ENCODE data around the gene RBM33. TPM values are rescaled to one million over a fixed set of nuclear protein-coding genes. Genes with fewer than 3 reads are reported as not detected.

Gene RBM33
- polyA plus RNA-seq, 1 donor: 44.2 TPM

DNA sequence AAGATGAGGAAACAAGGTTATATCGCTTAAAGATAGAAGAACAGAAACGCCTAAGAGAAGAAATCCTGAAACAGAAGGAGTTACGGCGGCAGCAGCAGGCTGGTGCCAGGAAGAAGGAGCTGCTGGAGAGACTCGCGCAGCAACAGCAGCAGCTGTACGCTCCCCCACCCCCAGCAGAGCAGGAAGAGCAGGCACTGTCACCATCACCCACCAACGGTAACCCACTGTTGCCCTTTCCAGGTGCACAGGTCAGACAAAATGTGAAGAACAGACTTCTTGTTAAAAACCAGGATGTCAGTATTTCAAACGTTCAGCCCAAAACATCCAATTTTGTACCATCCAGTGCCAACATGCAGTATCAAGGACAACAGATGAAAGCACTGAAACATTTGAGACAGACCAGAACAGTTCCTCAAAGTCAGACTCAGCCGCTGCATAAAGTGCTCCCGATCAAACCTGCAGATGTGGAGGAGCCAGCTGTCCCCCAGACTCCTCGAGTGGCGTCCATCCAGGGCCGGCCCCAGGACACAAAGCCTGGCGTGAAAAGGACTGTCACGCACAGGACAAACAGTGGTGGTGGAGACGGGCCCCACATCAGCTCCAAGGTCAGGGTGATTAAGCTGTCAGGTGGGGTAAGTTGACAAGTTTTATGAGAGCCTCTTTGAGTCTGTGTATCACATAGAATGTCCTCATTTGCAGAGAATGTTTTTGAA lies 100.7 kb downstream of the RBM33 start:
- DNase-seq: no peak

DNA sequence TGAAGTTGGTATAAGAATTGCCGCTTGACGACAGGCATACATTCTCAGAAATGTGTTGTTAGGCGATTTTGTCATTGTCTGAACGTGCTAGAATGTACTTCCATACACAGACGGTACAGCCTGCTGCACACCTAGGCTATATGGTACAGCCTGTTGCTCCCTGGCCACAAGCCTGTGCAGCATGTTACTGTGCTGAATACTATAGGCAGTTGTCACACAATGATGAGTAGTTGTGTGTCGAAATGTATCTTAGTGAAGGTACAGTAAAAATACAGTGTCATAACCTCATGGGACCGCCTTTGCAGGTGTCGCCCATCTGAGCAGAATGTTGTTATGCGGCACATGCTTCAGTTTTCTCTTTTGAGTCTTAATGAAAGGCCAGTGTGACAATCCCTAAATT lies 101.3 kb downstream of the RBM33 start:
- no peak for DNase-seq

DNA sequence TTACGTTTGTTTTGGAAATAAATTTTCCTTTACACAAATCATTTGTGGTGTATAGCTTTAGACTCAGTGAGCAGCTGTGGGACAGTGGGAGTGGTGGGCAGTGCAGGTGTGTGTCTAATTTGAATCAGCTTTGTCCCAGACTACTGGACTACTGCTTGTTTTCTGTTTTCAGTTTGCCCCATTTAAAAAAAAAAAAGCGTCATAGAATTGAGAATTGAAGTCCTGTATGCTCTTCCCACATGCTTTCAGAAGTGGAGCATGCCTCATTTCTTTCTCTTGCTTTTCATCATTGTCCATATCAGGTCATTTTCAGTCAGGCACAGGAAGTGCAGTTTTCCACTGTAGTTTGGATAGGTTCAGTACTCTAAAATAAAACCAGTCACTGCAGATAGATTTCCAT lies 101.7 kb downstream of the RBM33 start:
- DNase-seq: no peak

DNA sequence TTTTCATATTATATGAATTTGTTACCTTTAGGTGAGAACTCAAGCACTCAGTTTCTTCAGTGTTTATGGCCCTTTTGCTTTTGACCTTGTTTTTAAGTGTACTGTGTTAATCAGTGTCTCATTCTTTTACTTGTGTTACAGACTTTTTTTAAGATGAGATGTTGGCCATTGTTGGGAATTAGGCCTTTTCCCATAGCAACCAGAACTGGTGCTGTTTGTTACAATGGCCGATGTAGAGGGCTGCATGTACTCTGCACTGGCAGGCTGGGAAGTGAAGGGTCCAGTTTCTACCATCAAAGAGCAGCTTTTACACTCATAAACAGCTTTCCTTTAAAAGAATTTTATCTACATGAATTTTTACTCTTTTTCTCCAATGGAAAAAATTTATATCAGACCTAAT lies 102.7 kb downstream of the RBM33 start:
- no peak for DNase-seq

DNA sequence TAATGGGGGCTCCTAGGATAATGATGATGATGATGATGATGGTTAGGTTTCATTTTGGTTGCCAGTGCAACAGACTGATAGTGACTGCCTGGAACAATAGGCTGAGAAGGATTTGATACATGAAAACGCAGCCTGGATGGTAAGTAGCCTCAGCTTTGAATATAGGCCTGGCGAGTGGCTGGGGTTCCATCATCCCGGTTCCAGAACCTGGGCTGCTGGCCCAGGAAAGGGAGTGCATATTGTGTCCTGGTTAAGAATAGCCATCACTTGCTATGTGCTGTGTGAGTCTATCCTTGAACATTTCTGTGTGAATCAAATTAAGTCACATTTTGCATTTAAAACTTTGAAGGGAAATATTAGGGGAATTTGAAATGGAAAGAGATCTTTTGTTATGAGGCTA lies 105.1 kb downstream of the RBM33 start:
- DNase-seq: no peak

DNA sequence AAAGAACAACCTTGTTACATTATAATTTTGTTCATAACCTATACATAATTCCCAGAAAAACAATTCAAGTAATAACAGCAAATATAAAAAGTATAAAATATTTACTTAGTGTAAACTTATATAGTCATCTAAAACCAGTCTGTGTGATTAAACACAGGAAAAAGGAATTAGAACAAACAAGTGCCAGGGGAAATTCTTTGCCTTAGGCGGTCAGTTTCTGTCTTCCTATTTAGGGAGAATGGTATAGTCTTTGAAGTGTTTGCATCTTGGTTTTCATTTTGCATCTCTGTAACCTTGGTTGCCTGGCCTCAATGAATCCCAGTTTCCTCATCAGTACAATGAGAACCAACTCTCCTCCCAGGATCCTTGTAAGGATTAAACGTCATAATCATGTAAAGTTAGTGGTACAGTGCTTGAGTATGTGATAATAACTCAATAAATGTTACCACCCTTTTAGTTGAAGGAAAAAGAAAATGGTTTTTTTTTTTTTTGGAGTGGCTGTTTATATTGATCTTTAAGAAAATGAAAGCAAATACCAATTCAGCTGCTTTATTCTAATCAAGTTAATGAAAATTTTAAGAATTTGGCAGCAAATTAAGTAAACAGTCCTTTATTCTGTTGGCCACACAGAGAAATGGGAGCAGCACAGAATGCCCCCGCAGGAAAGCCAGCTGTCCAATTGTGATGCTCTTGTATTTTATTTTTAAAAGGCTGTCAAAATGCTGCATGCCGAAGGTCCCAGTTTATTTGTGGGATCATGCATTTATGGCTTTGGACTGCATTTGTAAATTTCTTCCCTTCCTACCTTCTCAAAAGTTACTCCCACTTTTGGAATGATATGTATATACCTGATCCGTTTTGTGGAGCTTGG lies 106.0 kb downstream of the RBM33 start:
- no peak for DNase-seq

DNA sequence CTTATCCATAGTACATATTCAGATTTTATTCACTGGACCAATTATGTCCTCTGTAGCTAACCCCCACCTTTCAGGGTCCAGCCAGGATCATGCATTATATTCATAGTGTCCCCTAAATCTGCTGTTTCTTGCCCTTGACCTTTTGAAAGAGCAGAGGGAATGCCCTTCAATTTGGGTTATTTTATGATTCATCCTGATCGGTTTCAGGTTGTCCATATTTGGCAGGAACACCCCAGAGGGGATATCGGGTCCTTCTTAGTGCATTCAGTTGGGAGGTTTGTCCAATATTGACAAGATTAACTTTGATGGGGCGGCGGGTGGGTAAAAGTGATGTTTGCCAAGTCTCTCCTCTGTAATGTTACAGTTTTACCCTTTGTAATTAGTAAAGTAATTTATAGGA lies 106.9 kb downstream of the RBM33 start:
- DNase-seq: no peak

DNA sequence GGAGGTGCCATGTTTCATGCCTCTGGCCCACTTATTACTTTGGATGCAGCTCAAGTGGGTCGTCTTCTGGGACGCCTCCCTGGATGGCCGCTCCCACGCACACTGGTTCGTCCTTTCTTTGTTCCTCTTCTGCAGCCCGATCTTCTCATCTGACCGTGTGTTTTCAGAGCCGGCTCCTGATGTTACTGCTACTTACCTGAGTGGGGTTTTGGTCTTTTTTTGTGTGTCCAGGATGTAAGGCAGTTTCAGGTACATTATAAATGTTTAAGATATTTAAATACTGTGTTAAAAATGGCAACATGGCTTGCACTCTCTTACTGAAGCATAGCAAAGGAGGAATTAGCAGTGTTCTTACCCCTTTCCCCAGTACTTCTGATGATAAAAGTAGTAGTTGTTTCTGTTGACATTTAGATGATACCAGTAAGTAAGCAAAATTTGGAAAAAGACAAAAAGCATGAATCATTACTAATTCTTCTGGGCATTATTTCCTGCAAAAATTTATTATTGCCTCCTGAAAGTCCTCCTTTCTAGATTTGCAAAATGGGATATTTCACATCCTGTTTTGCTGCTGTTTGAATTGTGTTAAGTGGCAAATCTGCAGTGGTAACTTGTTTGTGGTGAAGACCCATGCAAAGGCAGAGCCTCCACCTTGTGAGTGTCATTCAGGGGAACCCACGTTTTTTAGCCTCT lies 108.4 kb downstream of the RBM33 start:
- DNase-seq: no peak

DNA sequence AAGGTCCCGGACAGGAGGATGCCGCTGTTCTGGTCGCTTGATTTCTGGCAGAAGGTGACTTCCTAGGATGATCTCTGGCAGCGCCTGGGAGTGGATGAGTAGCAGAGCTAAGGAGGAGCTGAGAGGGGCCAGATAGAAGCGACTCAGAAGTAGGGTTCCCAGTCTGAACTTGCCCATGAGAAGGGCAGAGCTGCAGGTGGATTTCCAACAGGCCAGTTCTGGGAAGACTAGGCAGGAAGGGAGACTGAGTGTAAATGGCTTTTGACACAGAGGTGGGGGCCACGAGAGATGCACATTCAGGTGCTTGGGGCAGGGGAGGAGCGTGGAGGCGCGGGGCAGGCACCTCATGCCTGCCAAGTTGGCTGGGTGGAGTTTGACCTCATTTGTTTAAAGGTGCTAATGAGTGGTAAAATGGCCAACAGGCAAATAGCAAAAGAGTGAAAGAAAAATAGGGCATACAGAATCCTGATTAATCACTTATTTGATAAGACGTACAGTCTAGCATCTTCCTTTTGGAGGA lies 109.0 kb downstream of the RBM33 start:
- DNase-seq: no peak

DNA sequence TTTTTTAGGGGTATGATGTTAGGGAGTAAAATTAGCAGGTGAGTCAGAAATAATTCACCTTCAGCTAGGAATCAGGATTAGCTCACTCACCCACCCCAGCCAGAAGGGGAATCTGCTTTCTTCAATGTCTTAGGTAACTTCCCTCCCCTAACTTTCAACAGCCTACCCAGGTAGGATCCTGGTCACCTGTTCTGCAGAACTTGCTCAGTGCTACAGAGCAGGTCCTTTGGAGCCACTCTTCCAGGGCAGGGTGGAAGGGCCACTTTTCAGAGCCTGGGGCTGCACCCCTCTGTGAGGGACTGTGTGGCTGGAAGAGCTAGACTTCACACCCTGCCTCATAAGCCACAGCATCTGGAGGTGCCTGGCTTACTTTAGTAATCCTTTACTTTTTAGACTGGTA lies 109.7 kb downstream of the RBM33 start:
- no peak for DNase-seq

DNA sequence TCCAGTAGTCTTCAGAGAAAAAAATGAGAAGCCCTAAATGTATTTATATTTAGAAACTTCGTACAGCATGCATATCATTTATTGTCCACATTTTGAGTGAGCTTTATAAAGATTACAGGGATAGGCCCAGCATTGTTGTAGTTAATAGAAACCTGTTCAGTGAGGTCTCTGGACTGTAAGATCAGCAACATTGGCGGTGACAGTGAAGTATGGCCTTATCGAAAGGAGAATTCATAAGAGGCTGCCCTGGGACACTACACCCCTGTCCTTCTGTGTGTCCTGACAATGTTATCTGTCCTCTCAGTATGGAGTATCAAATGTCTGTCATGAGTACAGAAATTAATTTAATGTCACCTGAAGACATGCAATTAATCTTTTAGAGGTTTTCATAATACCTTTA lies 110.6 kb downstream of the RBM33 start:
- DNase-seq: no peak

DNA sequence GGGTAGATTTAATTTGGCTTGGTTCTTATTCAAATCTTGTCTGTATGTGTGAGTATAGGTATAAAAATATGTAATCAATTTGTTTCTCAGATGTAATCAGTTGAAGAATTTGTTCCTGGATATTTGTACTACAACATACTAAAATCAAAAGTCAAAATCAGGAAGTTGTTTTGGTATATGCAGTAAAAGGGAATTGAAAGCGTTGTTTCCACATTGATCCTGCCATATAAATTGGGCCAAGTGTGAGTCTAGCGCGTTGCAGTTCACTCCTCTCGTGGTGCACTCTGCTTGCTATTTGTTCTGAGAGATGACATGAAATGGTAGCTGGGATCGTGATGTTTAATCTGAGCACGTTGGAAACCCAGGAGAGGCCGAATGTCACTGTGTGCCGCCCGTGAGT lies 111.9 kb downstream of the RBM33 start:
- no peak for DNase-seq

DNA sequence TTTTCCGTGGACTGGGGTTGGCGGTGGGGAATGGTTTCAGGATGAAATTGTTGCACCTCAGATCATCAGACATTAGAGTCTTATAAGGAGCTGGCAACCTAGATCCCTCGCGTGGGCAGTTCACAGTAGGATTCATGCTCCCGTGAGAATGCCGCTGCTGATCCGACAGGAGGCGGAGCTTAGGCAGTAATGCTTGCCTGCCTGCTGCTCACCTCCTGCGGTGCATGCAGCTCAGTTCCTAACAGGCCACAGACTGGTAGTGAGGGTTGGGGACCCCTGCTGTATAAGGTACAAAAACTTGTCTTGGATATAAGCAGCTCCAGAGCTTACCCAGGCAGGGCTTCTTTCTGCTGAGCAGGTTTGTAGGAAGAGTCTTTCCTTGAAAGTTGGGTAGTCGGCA lies 113.9 kb downstream of the RBM33 start:
- no peak for DNase-seq

DNA sequence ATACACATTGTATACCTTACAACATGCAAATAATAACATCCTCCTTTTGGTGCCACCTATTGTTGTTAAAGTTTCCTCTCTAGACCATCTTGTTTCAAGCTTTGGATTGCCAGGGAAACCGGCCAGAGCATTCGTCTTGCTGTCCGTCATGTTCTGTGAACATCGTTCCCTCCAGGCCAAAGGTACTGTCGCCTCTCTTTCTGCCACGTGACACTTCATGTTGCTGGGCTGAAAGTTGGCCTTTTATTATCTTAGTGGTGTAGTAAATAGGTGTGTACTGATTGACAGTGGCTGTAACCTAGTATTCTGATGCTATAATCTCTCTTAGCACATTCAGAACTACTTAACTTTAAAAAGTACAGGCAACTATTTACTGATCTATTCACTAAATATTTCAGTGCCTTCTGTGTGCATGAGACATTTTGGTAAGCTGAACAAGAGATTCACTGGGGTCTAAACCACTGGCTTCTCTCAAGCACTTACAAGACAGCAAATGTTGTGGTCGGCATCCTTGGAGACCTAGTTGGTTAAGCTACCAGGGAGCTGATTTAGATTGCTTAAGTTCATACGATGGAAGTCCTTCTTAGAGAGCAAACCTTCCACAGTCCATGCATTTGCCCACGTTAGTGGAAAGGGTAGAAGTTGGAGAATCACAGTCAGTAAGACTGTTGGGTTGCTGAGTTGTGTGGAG lies 115.4 kb downstream of the RBM33 start:
- no peak for DNase-seq

DNA sequence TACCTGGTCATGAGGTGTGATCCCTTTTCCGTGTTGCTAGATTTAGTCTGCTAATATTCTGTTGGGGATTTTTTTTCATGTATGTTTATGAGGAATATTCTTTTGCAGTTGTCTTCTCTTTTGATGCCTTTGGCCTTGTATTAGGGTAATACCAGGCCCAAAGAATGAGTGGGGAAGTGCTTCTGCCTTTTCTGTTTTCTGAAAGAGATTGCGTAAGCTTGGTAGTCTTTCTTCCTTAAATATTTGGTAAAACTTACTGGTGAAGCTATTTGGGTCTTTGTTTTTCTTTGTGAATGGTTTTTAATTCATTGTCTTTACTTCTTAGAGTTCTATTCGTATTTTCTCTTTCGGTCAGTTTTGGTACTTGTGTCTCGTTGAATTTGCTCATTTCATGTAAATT lies 116.7 kb downstream of the RBM33 start:
- no peak for DNase-seq

DNA sequence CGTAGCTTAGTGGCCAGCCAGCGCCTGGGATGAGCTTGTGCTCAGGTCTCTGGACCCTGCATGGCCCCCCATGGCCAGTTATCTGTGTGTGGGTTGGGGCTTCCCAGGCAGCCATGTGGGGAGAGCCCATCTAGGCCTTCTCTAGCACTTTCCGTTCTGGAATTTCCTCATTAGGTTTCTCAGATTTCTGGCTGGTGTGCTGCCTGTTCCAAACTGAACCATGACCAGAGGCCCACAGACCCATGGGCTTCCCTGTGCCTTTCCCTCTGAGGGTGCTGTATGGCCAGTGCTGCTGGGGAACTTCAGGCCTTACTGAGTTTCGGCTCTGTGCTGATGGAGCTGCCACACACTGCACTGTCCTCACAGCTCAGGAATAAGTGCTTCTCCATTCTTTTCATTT lies 117.6 kb downstream of the RBM33 start:
- DNase-seq: no peak

DNA sequence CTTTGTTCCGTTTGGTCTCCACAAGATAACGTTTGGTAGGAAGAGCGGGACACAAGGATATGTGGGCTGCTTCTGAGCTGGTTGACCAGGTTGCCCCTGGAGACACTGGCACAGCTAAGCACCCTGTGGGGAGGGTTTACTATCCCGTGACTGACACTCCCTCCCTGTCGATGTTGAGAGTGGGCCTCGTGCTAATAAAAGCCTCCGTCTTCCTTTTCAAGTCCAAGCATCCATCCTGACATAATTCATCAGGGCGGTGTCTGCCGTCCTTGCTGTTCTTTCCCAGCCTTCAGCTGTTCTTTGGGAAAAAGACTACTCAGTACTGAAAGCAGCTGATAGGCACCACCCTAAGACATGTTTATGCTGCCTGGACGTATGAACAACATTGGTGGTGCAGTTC lies 118.2 kb downstream of the RBM33 start:
- no peak for DNase-seq

DNA sequence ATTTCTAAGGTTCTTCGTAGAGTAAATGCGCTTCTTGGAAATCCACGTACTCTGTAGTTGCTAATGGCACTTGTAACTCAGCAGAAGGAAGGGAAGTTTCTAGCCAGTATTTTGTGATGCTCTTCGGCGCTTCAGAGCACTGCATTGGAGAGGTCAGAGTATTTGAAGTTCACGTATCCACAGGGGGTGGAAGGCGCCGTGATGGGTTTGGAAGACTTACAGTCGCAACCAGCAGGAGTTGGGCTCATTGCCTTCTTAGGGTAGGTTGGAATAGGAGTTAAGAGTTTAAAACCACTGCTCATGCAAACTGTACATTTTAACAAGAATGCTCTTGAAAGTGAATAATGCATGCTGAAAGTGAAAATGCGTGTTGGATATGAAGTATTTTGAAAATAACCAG lies 118.7 kb downstream of the RBM33 start:
- DNase-seq: no peak

DNA sequence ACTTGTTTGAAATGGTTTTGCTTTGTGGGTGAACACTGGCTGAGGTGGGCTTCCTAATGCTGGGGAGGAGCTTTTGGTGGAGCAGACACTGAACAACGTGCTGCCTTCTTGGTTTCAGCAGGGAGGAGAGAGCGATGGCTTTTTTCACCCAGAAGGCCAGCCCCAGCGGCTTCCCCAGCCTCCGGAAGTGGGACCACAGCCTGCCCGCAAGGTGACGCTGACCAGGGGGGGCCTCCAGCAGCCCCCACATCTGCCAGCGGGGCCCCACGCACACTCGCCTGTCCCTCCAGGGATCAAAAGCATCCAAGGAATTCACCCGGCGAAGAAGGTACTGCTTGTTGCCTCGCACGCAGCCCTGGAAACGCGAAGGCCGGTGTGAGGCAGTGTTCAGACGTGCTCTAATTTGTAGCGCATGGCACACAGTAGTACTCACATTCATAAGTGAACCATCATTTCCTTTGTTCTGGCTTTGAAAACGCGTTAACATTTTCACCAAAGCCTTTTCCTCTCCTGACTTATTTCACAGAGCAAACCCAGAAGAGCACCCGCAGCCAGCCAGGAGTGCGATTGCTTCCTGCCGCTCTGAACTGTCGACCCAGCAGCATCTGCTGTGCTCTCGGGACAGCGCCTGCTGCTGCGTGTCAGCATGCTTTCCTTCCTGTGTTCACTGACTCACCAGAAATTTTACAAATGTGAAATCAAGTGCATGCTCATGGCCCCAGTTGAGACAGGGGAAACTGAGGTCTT lies 119.4 kb downstream of the RBM33 start:
- DNase-seq: no peak

DNA sequence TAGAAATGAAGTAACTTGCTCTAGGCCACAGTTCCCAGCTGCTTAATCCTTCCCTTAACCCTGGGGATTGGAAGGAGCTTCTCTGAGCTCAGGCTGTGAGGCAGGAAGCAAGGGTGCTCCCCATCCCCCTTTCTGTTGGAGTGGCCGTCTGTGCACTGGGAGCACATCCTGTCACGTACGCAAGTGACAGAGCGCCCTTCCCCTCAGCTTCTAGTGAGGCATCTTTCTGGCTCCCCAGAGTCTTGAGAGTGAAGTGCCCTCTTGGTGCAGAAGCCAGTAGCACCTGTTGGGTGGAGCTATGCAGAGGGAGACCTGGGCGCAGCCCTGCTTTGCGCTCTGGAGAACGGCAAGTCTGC lies 120.0 kb downstream of the RBM33 start:
- DNase-seq: no peak

DNA sequence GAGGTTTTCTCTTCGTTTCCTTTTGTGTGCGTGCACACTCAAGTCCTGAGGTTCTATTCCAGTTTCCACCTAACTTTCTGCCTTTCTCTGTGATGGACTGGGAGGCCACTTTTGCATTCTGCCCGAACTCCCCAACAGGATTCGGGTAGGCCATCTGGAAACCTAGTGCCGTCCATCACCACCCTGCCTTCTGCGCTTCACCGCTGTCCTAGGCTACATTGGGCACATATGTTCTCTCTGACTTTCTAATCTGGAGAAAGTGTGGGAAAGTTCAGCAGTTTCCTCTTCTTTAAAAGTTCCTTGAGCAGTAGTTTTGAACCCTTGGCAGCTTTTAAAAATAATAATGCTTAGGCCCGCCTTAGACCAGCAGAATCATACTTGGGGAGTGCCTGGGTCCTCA lies 121.0 kb downstream of the RBM33 start:
- no peak for DNase-seq

DNA sequence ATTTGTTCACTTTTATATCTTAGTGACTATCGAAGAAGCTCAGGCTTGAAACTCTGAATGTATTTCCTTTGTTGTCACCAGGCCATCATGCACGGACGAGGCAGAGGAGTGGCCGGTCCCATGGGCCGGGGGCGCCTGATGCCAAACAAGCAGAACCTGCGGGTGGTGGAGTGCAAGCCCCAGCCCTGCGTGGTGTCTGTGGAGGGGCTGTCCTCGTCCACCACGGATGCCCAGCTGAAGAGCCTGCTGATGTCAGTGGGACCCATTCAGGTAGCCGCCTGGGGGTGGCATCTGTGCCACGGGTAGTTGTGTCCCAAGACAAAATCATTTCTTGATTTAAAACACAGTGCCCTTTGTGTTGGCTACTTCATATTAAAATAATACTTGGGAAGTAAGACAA lies 121.9 kb downstream of the RBM33 start:
- no peak for DNase-seq

Measured in left kidney (tissue), 2 donors.